Stomach (tissue), 9 donors: ENCODE results near the gene OTOP1. TPM values are rescaled to one million over a fixed set of nuclear protein-coding genes. Genes with fewer than 3 reads are reported as not detected.
"Not testable (repeated sequence)": the region's sequence is repeated elsewhere in the genome, so short reads cannot be mapped to it uniquely, and the experiment has no call there.

ENCODE experiments used
- DNase-seq, 2 donors: peaks; one replicate each; pipeline versions ENCODE4 v3.0.0 to v3.0.0-alpha.2; 2013 to 2019
- H3K27ac ChIP-seq, 5 donors: fragments of 200-600 bp in 4 of 5; sonication (generic) in 4 of 5; one replicate each; pipeline ENCODE4 v1.5.1; 2013 to 2019; ENCODE audit warnings: mild to moderate bottlenecking in 1 of 5, moderate library complexity in 1 of 5
- H3K27me3 ChIP-seq, 3 donors: fragments of 200-600 bp; sonication (generic); one replicate each; pipeline ENCODE4 v1.5.1; 2017 to 2019; ENCODE audit warnings: mixed run types in 1 of 3
- H3K36me3 ChIP-seq, 4 donors: fragments of 200-600 bp; sonication (generic); 1 replicate in 3 of 4; 2 replicates in 1 of 4; pipeline ENCODE4 v1.5.1; 2016 to 2019
- H3K4me1 ChIP-seq, 4 donors: fragments of 200-600 bp; sonication (generic); one replicate each; pipeline ENCODE4 v1.5.1; 2016 to 2019
- H3K4me3 ChIP-seq, 4 donors: fragments of 200-600 bp; sonication (generic) in 3 of 4; one replicate each; pipeline ENCODE4 v1.5.1; 2016 to 2019; ENCODE audit warnings: mild to moderate bottlenecking in 1 of 4
- H3K9me3 ChIP-seq, 4 donors: fragments of 200-600 bp; sonication (generic); one replicate each; pipeline ENCODE4 v1.5.1; 2016 to 2019
- CTCF ChIP-seq, 7 experiments: fragments of 450-650 bp in 4 of 7; fragments of 200-600 bp in 3 of 7; sonication (generic) in 3 of 7; IDR thresholded peaks; one replicate each; pipeline ENCODE4 v1.5.1; 2016 to 2019; ENCODE audit warnings: antibody characterized with exemption in 7 of 7, control low read depth in 2 of 7, mild to moderate bottlenecking in 1 of 7
- EP300 ChIP-seq: sonication (generic); formaldehyde crosslinking; IDR thresholded peaks from one replicate; pipeline ENCODE4 v1.6.1; 2017; ENCODE audit warnings: antibody characterized with exemption
- POLR2A ChIP-seq, 4 donors: fragments of 450-650 bp; IDR thresholded peaks; one replicate each; pipeline ENCODE4 v1.6.1; 2016; ENCODE audit warnings: antibody characterized with exemption in 4 of 4, control low read depth in 2 of 4, mild to moderate bottlenecking in 1 of 4, moderate library complexity in 1 of 4
- POLR2AphosphoS5 ChIP-seq, 3 donors: sonication (generic); formaldehyde crosslinking; IDR thresholded peaks; one replicate each; pipeline ENCODE4 v1.6.1; 2016; ENCODE audit warnings: antibody characterized with exemption in 3 of 3
- WGBS, 5 donors: extraction: QIAGEN DNeasy Blood & Tissue Kit in 3 of 5; methylation state at CpG; one replicate each; pipeline versions ENCODE4 v1.1.5 to v1.1.7; 2013 to 2018; 5-methylcytosine and 5-hydroxymethylcytosine counted together
- intact Hi-C: fragments of 100-400 bp; cut with DNase I; formaldehyde crosslinking; loops from one replicate; pipeline ENCODE4 v1.15.1; 2023; ENCODE audit warnings: low total_unique reads
- polyA plus RNA-seq, 3 donors: library from polyadenylated mRNA; stranded (reverse); fragments of 200-250 nt; gene quantifications; one replicate each; pipeline ENCODE4 v1.2.3, GENCODE V29; 2013
- total RNA-seq, 5 donors: library from RNA; depleted of rRNA; stranded (reverse); fragments of >200 nt; gene quantifications; one replicate each; pipeline versions ENCODE4 v1.1.0 to v1.2.3, GENCODE V29; 2014 to 2016
- donor health status: healthy with polysubstance abuse.
- donor health status: Bipolar disorder and iron deficiency.
- donor health status: healthy.

OTOP1 gene
- total and polyA plus RNA-seq, 8 donors, result not detected

DNA sequence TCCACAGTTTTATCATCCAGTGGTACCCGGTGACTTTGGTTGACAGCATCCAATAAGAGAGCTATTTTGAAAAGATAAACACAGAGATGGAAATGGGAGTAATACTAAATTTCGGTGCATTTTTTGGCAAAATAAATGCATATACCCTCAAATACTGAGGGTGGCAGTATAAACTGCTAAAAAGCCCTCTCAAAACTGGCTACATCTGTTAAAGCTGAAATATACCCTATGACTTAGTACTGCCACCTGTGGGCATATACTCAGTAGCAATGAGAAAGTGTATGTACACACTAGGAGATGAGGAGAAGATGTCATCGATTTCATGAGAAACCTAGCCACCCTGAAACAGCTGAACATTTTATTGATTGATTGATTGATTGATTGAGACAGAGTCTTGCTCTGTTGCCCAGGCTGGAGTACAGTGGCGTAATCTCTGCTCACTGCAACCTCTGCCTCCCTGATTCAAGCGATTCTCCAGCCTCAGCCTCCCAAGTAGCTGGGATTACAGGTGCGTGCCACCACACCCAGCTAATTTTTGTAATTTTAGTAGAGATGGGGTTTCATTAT, 33.5 kb upstream of the OTOP1 start:
- no peaks in the 10 kb centered on the region for H3K27me3 ChIP-seq
- WGBS, 5 donors, result 60 to 66% (median 64%) methylated on average over 6 of the region's 6 CpGs
- TF ChIP-seq POLR2AphosphoS5 (IDR thresholded peaks at IDR 0.05) (no peak), CTCF (IDR thresholded peaks at IDR 0.05) (peak in 2 of 7 experiments; percentile 5 to 26)
- intact Hi-C loops, result no loop called here
- no peak overlapping the region for H3K27ac ChIP-seq
- peaks cover 0 to 15% (median 7%) of the 10 kb centered on the region in 4 donors for H3K4me1 ChIP-seq
- no peaks in the 10 kb centered on the region for H3K9me3 ChIP-seq
- no peaks in the 10 kb centered on the region for H3K36me3 ChIP-seq
- DNase-seq, result peak in 1 of 2 donors; percentile 53
- no peak overlapping the region for H3K4me3 ChIP-seq

GRCh38 chr4:4259484-4260100, 32.9 kb upstream of the OTOP1 start:
- 17 to 28% (median 24%) methylated on average over 9 of the region's 9 CpGs for WGBS, 5 donors
- TF ChIP-seq EP300, result no peak
- no peak for TF ChIP-seq POLR2AphosphoS5 (IDR thresholded peaks at IDR 0.05)
- TF ChIP-seq POLR2A (IDR thresholded peaks at IDR 0.05), result no peak
- Histone ChIP-seq H3K36me3 (no peaks in the 10 kb centered on the region), H3K4me3 (peak overlapping the region in 2 of 4 donors; percentile 2 to 9), H3K4me1 (peaks cover 0 to 15% (median 7%) of the 10 kb centered on the region in 4 donors), H3K9me3 (no peaks in the 10 kb centered on the region), H3K27ac (peak overlapping the region in 1 of 5 donors; percentile 38), H3K27me3 (no peaks in the 10 kb centered on the region)
- intact Hi-C loops, result loop anchor here (5.0 kb wide), 1 partner anchor 78 kb away; no protein-coding TSS in a partner anchor
- DNase-seq, result peak in 1 of 2 donors; percentile 33

DNA sequence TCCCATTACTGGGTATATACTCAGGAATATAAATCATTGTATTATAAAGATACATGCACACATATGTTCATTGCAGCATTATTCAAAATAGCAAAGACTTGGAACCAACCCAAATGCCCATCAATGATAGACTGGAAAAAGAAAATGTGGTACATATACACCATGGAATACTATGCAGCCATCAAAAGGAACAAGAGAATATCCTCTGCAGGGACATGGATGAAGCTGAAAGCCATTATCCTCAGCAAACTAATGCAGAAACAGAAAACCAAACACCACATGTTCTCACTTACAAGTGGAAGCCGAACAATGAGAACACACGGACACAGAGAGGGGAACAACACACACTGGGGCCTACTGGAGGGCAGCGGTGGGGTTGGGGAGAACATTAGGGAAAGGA, 31.0 kb upstream of the OTOP1 start:
- not testable (repeated sequence) for H3K4me3 ChIP-seq, H3K27me3 ChIP-seq, DNase-seq, H3K36me3 ChIP-seq, H3K9me3 ChIP-seq, H3K27ac ChIP-seq
- intact Hi-C loops, result loop anchor here (5.0 kb wide), 1 partner anchor 80 kb away; no protein-coding TSS in a partner anchor
- H3K4me1 ChIP-seq, result peaks cover 0 to 21% (median 9%) of the 10 kb centered on the region in 4 donors
- 80 to 98% (median 97%) methylated on average over 3 of the region's 3 CpGs for WGBS, 5 donors

DNA sequence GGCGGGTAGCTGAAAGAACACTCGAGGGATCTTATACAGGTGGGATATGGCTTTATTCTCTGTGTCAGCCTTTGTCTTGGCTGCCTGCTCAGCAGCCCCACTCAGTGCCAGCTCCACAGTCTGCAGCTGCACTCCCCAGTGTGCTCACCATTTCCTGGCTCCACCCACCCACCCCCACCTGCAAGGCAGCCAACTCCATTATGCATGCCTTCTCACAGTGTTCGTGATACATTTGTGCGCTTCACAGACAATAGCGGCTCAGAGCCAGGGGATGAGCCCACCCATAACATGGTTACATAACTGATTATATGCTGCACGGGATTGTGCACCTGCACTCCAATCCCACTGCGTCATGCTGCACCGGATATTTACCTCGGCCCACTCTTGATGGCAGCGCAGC, 30.1 kb upstream of the OTOP1 start:
- no peak overlapping the region for H3K4me3 ChIP-seq
- DNase-seq, result no peak
- H3K36me3 ChIP-seq, result no peaks in the 10 kb centered on the region
- intact Hi-C loops, result loop anchor here (5.0 kb wide), 1 partner anchor 81 kb away; no protein-coding TSS in a partner anchor
- TF ChIP-seq EP300 (no peak), POLR2AphosphoS5 (IDR thresholded peaks at IDR 0.05) (no peak), CTCF (IDR thresholded peaks at IDR 0.05) (no peak), POLR2A (IDR thresholded peaks at IDR 0.05) (no peak)
- WGBS, 5 donors, result 68 to 79% (median 74%) methylated on average over 8 to 10 of the region's 10 CpGs
- no peaks in the 10 kb centered on the region for H3K9me3 ChIP-seq
- H3K27me3 ChIP-seq, result no peaks in the 10 kb centered on the region
- peaks cover 0 to 22% (median 10%) of the 10 kb centered on the region in 4 donors for H3K4me1 ChIP-seq
- no peak overlapping the region for H3K27ac ChIP-seq

DNA sequence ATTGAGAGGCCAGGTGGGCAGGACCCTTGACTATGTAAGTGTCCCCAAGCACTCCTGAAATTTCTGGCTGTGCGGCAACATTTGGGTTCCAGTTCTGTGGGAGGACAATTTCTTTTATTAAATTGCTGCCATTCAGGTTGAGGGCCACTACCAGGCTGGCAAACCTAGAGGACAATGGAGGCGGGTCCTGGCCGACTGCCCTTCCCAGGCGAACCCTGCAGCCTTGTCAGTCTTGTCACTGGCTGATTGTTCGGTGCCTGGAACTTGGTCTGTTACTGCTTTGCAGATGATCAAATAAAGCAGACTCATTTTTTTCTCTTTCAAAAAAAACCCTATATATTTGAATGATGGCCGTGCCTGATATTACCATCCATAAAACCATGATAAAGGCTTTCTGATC, 27.9 kb upstream of the OTOP1 start:
- WGBS, 5 donors, result 34 to 58% (median 47%) methylated on average over 6 of the region's 6 CpGs
- Histone ChIP-seq H3K36me3 (no peaks in the 10 kb centered on the region), H3K4me1 (peaks cover 0 to 14% (median 7%) of the 10 kb centered on the region in 4 donors), H3K9me3 (no peaks in the 10 kb centered on the region), H3K27me3 (peaks cover 0 to 5% (median 0%) of the 10 kb centered on the region in 3 donors), H3K27ac (no peak overlapping the region), H3K4me3 (no peak overlapping the region)
- TF ChIP-seq EP300, result no peak
- no peak for TF ChIP-seq POLR2A (IDR thresholded peaks at IDR 0.05)
- TF ChIP-seq CTCF (IDR thresholded peaks at IDR 0.05), result no peak
- TF ChIP-seq POLR2AphosphoS5 (IDR thresholded peaks at IDR 0.05), result no peak
- intact Hi-C loops, result loop anchor here (5.0 kb wide), 1 partner anchor 83 kb away; no protein-coding TSS in a partner anchor
- DNase-seq, result no peak
